PC-9 (cell line): ENCODE results near the gene PLXND1.

Experiments
- CTCF ChIP-seq: fragments of 200-600 bp; sonication (generic); conservative IDR thresholded peaks from 2 replicates; pipeline ENCODE4 v1.6.1; 2017; ENCODE audit warnings: mixed run types, antibody characterized with exemption, mild to moderate bottlenecking, moderate library complexity
- EZH2 ChIP-seq: fragments of 200-600 bp; sonication (generic); IDR thresholded peaks from 2 replicates; pipeline ENCODE4 v1.8.0; 2017; ENCODE audit warnings: antibody characterized with exemption, low read depth

DNA sequence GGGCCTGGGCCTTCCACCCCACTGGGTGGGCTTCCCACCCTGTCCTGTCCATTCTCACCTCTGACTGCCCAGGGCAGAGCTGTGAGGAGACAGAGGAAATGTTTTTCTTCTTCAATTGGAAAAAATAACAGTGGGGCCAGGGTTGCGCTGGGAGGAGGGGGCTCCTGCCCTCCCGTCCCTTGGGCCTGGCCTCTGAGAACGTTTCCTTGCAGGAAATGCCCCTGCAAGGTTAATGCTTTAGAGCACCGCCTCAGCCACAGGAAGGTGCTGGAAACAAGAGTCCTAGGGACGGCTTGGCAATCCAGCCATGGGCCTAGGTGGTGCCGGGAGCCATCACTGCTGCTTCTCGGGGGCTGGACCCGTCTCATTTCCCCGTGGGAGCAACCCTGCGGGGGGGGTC lies 3.8 kb upstream of the PLXND1 start:
- TF ChIP-seq CTCF (no peak), EZH2 (no peak)
